ENCODE data around the gene HOXC5.

Gene HOXC5

DNA sequence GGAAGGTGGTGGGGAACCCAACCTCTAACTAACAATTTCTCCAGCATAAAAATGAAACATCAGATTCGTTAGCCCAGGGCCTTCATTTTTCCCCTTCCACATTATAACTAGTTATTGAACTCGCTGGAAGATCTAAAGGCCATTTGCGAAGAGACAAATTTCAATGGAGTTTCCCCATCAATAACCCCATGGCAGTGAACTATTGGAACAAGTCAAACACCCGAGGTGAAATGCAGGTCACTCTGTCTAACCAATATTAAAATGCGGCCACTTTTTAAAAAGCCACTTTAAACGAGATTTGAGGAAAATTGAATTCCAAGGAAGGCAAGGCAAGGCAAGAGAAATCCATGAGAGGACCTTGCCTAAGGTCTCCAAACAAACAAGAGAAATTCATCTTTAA, 16.3 kb downstream of the HOXC5 start:
- no peak for DNase-seq

DNA sequence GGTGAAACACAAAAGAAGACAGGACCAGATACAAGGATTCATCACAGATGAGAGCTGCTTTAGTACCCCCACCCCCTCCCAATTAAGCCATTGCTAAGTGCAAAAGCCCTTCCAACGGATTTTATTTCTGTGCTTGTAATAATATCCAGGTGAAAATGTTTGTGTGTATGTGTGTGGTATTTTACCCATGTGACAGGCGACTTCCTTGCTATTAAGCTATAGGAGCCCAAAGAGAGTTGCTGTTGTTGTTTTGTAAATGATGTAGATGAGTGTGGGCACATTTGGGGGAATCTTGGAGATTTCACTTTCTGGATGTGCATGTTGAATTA, 17.6 kb downstream of the HOXC5 start:
- no peak for DNase-seq

DNA sequence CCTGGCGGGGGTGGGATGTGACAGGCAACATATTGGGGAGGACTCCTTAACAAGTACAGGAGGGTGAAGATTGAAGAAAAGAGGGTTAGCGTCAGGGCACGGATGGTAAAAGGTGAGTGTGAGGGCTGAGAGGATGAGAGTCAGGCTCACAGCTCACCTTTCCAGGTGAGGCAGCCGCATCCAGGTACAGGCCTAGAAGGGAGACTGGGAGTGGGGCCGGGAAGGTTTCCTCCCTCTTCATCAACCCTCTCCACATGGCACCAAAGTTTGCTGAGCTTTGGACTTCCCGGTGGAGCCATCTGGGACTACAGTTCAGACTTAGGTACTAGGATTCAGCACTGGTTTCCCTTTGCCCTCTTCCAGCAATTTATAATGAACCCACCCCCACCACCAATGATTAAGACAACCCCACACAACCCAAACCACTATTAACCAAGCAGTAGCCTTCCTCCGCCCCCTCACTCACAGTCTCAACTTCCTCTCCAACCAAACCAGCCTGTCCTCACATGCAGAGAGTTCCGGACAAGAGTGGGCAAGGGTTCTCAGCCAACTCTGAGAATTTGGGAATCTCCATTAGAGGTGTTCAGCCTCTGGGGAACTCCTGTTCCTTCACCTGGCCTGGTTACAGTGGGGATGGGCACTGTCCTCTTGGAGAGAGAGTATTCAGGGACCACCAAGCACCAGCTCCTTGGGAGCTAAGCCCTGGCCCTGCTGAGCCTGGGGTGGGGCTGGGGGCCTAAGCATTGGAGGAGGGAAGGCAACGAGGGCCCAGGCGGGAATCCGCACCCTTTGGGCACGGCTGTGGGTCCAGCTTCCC, 18.4 kb downstream of the HOXC5 start:
- DNase-seq: no peak

DNA sequence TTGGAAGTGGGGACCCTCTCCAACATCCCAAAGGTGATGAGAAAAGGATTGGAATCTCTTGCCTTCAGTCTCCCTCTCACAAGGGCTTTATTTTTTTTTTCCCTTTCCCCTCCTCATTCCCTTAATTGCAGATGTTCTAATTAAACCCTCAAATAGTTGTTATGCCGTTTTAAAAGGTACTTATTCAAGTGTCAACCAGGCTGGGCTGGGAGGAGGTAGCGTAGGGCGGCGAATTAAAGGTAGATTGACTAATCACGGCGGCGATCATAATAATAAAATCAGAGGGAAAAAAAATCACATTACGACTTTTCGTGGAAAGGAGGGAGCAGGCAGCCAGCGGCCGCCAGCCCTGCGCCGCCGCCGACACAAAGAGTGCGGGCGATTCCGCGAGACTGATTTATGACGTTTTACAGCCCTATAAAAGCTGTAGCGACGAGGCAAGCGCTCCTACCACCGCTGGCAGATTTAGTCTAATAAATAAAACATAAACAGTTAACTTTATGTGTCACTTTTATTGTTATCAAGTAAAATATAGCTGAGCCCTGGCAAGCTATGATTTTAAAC, 19.1 kb downstream of the HOXC5 start:
- no peak for DNase-seq

DNA sequence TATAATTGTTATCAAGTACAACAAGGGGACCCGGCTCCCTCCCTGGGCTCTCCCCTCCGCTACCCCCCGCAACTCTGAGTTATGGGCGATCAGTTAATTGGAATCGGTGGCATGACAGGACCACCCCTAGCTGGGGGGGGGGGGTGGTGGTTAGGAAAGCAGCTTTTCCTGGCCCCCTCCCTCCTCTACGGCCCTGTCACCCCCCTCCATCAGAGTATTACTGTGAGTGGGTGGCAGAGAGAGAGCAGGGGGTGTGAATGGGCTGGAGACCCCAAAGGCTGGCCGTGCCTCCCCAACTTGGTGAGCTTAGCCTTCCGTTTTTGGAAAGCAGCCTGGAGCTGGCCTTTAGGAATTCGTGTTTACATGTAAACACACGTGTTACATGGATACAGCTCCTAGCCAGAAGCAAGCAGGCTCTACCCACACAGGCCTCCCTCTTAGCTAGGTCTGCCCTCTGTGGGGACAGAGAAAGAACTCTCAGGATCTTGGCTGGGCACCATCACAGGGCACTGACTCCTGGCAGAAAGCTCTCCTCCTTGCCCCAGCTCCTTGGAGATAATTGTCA, 19.7 kb downstream of the HOXC5 start:
- no peak for DNase-seq

- no peak for DNase-seq
Observed at GRCh38 chr12:54053003-54053750, 20.3 kb downstream of the HOXC5 start.

DNA sequence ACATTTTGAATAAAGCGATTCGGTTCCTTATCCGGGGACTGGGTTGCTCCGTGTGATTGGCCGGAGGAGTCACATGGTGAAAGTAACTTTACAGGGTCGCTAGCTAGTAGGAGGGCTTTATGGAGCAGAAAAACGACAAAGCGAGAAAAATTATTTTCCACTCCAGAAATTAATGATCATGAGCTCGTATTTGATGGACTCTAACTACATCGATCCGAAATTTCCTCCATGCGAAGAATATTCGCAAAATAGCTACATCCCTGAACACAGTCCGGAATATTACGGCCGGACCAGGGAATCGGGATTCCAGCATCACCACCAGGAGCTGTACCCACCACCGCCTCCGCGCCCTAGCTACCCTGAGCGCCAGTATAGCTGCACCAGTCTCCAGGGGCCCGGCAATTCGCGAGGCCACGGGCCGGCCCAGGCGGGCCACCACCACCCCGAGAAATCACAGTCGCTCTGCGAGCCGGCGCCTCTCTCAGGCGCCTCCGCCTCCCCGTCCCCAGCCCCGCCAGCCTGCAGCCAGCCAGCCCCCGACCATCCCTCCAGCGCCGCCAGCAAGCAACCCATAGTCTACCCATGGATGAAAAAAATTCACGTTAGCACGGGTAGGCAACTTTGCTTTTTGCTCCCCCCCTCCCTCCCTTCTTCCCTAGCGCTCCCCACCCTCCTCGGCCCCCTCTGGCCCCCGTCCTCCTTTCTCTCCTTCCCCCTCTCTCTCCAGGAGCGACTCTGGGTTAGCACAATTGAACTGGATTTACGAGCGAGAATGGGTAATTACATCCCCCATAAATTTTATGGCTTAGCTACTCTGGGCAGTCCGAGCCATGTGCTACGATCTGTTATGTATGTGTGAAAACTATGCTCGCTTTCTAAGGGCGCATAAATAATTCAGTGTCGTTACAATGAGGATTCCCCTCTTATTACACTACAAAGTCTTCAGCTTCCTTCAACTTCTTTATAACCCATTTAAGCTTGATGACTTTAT, 21.2 kb downstream of the HOXC5 start, which contains the start of gene HOXC4:
TSS of gene HOXC4 (plus strand) at position 85 of the 991 bp plus-strand sequence. CDS start at position 173, 88 bp downstream.
- DNase-seq: no peak

DNA sequence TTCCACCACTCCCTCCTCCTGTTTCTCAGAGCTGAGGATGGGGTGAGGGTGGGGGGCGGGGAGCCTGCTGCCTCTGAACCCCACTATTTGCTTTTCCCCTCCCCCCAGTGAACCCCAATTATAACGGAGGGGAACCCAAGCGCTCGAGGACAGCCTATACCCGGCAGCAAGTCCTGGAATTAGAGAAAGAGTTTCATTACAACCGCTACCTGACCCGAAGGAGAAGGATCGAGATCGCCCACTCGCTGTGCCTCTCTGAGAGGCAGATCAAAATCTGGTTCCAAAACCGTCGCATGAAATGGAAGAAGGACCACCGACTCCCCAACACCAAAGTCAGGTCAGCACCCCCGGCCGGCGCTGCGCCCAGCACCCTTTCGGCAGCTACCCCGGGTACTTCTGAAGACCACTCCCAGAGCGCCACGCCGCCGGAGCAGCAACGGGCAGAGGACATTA, 21.9 kb downstream of the HOXC5 start:
- no peak for DNase-seq

GRCh38 chr12:54055552-54055951, 22.7 kb downstream of the HOXC5 start:
- DNase-seq: no peak

GRCh38 chr12:54056110-54056509, 23.3 kb downstream of the HOXC5 start:
- no peak for DNase-seq

DNA sequence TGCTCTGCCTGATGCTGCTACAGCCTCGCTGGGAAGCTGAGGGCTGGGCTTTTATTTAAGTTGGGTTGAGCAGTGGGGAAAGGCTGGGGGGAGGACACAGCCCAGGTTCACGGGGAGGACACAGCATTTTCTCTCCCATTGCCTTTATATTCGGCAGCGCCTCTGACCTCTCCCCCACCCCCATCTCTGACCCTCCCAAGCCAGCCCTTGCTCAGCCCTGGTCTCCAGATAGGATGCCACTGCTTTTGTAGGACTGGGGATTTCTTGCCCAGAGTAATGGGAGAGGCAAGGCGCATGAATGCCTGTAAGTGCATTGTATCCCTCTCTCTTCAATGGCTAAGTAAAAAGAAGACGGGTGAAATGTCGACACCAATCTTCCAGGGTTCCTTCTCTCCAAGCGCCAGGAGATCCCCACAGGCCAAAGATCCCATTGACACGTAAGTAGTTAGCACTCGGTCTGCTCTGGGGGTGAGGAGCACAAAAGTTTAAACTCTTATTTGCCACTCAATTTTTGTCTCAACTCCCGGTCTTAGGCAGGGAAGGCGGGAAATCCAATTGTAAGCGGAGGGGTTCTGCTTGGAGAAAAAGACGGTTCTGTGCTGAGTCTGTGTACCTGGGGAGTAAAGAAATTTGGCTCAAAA, 25.4 kb downstream of the HOXC5 start:
- DNase-seq: no peak

DNA sequence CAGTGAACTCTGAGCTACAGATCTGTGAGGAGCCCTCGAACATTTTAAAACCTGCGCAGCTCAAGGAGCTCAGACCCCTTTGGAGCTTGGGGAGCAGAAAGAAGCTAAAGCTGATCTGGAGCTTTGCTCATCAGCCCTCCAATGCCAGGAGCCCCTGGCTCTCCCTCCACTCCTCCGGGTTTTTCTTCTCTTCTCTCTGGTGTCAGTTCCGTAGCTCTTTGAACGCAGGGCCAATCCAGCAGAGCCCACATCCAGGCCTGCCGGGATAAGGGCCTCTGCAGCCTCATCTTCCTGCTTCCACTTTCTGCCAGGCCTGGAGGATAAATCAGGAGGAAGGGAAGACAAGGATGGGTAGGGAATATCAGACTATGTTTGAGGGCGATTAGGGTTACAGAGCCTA, 26.8 kb downstream of the HOXC5 start:
- no peak for DNase-seq

- no peak for DNase-seq
Observed at GRCh38 chr12:54060174-54060974, 27.5 kb downstream of the HOXC5 start.

- no peak for DNase-seq
Observed at GRCh38 chr12:54060975-54061778, 28.3 kb downstream of the HOXC5 start.

DNA sequence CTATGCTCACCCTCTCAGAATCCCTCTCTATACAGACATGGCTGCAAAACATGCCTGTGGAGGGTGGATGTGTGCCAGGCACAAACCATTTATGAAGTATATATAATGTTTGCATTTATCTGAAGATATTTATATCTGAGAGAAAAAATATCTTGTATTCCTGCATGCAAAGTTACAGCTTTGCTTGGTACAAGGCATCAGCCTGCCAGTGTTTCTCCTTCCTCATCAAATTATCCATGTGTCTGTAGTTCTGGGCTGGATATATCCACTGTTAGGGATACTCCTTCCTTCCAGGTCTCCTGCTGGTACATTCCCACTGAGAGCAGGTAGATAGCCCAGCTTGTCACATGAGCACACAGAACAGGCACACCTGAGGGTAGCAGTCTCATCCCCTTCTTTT, 32.8 kb downstream of the HOXC5 start:
- DNase-seq: no peak

- DNase-seq: no peak
Observed at GRCh38 chr12:54066408-54066807, 33.6 kb downstream of the HOXC5 start.

DNA sequence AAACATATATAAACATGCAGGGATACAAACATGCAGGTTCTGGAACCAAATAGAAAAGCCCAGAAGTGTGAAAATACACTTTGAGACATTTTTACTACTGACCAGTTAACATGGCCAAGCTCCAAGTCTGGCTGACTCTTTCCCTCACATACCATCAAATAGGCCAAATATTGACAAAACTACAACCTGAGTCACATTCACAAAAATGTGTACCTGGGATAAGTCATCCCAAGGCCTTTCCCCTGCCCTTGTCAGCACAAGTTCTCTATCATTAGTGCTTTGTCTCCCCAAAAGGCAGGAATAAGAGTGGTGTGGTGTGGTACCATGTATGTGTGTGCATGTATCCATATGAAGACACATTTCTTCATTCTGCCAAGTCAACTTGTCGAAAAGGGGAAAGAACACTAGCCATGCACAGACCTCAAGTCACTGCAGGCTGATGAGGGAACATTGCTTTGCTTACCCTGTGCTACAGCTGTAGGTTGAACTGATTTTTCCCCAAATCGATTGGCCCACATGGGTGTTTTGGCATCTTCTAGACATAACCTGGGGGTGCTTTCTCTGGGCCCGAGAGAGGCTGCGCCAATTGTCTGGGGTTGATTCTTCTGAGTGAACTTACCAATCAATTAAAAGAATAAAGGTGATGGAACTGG, 35.7 kb downstream of the HOXC5 start:
- no peak for DNase-seq

GRCh38 chr12:54071942-54072341, 39.1 kb downstream of the HOXC5 start:
- no peak for DNase-seq

GRCh38 chr12:54074308-54074707, 41.5 kb downstream of the HOXC5 start:
- DNase-seq: no peak

DNA sequence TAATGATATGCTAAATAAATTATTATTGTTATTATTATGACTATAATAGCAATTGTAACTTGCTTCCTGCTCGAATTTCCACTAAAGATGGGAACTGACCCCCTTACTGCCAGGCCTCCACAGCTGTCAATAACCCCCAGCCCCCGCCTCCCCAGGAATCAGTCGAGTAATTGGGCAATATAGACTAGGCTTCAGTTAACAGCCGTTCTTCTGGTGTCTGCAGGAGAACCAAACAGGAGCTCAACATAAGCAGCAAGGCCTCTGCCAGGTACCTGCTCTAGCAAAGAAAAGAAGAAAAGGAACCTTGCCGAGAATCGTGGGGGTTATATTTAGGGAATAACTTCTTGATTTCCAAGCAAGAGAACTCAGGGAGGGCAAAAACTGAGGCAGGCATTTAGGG, 42.6 kb downstream of the HOXC5 start:
- DNase-seq: no peak
